Measurements from ENCODE around the gene SSX7.
"Not testable (repeated sequence)": the region's sequence is repeated elsewhere in the genome, so short reads cannot be mapped to it uniquely, and the experiment has no call there.

The SSX7 gene

DNA sequence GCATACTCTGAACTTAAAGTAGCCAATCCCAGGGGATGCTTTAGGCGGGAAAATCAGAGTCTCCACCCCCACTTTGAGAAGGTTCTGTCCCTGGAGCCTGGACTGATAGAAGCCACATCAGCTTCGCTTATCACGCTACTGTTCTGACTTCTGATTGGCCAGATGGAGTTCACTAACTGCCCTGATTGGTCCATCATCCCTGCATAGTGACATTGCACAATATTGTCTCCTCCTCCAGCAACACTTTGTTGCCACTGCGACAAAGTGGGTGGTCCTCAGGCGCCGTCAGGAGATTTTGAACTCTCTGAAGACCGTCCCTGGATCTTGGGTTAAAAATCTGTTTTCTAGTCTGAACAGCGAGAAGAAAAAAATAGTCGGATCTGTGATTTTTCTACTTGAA is at the start of gene SSX7:
Gene SSX7, minus strand, starts transcription at position 101 of the 400 bp plus-strand sequence. CDS start 1,428 bp downstream, outside the sequence.
- DNase-seq (ENCODE audit: low read depth) = not testable (repeated sequence)

DNA sequence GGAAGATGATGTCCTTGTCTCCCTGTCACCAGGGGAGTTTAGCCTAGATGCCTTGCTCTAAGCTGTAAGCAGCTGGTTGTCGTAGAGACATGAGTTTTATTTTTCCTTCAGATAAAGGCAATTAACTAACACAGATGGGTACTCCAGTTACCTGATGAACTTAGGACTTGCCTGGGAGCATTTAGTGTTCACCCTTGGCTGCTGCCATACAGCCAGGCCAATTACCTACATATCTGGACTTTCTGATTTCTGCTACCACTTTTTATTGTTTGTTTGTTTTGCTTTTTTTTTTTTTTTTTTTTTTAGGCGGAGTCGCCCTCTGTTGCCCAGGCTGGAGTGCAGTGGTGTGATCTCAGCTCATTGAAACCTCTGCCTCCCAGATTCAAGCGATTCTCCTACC is 37.3 kb upstream of the SSX7 start:
- not testable (repeated sequence) for DNase-seq (ENCODE audit: low read depth)

GRCh38 chrX:52662218-52662617 is 7.5 kb upstream of the SSX7 start:
- not testable (repeated sequence) for DNase-seq (ENCODE audit: low read depth)

DNA sequence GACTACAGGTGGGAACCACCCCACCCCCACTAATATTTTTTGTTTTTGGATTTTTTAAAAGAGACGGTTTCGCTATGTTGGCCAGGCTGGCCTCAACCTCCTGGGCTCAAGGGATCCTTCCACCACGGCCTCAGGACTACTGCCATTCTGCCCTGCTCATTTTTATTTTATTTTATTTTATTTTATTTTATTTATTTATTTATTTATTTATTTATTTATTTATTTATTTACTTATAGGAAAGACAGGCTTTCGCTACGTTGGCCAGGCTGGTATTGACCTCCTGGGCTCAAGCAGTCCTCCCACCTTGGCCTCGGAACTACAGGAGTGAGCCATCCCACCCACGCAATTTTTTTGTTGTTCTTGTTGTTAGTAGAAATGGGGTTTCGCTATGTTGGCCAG is 775 bp upstream of the SSX7 start:
- not testable (repeated sequence) for DNase-seq (ENCODE audit: low read depth)

- not testable (repeated sequence) for DNase-seq (ENCODE audit: low read depth)
These were observed 4.0 kb downstream of the SSX7 start for GRCh38 chrX:52650676-52651075.

GRCh38 chrX:52648956-52649355 is 5.7 kb downstream of the SSX7 start:
- not testable (repeated sequence) for DNase-seq (ENCODE audit: low read depth)

DNA sequence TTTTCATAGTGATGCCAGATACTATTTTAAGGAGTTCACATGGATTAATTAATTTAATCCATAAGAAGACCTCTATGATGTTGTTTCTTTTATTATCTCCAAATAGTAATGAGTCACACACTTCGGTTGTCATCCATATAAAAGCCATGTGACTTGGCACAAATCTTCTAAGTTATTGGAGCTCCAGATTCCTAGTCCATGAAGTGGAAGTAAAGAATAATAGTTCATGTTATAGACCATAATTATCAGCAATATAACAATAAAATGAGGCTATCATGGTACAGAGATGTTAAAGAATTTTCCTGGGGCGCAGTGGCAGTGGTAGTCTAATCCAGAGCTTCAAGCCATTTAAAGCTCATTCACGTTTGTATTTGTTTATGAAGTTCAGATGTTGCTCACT is 26.2 kb downstream of the SSX7 start:
- not testable (repeated sequence) for DNase-seq (ENCODE audit: low read depth)

GRCh38 chrX:52620661-52621060 is 34.0 kb downstream of the SSX7 start:
- not testable (repeated sequence) for DNase-seq (ENCODE audit: low read depth)

GRCh38 chrX:52608961-52609360 is 45.7 kb downstream of the SSX7 start:
- DNase-seq (ENCODE audit: low read depth) = no peak

DNA sequence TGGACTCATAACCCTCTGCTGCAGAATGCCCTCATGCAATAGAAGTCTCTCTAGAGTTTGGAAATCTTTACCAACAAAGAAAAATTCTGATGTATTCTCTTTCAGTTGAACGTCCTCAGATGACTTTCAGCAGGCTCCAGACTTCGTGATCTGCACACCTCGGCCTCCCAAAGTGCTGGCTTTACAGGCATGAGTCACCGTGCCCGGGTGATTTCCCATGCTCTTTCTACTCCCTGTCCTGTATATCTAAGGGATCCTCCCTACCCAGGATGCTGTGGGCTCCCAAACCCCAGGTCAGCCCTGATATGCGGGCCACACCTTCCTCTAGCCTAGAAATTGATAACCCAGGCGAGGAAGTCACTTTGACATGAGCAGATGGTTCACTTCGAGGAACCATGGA is 51.5 kb downstream of the SSX7 start:
- DNase-seq (ENCODE audit: low read depth) = not testable (repeated sequence)

GRCh38 chrX:52598886-52599285 is 55.8 kb downstream of the SSX7 start:
- DNase-seq (ENCODE audit: low read depth) = no peak

GRCh38 chrX:52594658-52595057 is 60.0 kb downstream of the SSX7 start:
- no peak for DNase-seq (ENCODE audit: low read depth)

Data from stimulated activated CD8-positive, alpha-beta memory T cell treated with anti-CD3 and anti-CD28 coated beads, Interleukin-12 subunit alpha, Interleukin-12 subunit beta, amount 100 ng/mL, for 4 hours (primary cell).